HEK293 (cell line): ENCODE measurements around the gene MAML1.

Experiments
- CTCF ChIA-PET: fragments of 350-600 bp; formaldehyde crosslinking; extraction: SDS; loops from one replicate; lab custom pipeline; 2021; ENCODE audit warnings: antibody characterized with exemption; lab: Yijun Ruan, JAX
- POLR2A ChIA-PET: fragments of 300-600 bp; formaldehyde crosslinking; extraction: SDS; loops from one replicate; lab custom pipeline; 2020; ENCODE audit warnings: antibody characterized with exemption, inconsistent platforms; lab: Yijun Ruan, JAX
- H3K27ac ChIP-seq: fragments of 200-500 bp; sonication (Bioruptor generic); 2 replicates; pipeline ENCODE4 v1.5.1; 2014; ENCODE audit warnings: low read depth, low read length, control low read depth, inconsistent platforms; ENCODE audit errors: extremely low read depth
- H3K36me3 ChIP-seq, 2 experiments: fragments of 200-500 bp in 1 of 2; sonication (Bioruptor generic) in 1 of 2; 1 replicate in 1 of 2; 2 replicates in 1 of 2; pipeline ENCODE4 v1.5.1; 2014 to 2017; ENCODE audit warnings: inconsistent platforms in 2 of 2, low read length in 2 of 2; ENCODE audit not compliant: control insufficient read depth in 2 of 2, insufficient read depth in 1 of 2
- H3K4me1 ChIP-seq: fragments of 200-500 bp; sonication (Bioruptor generic); 2 replicates; pipeline ENCODE4 v1.5.1; 2014; ENCODE audit warnings: mild to moderate bottlenecking, low read length, inconsistent platforms; ENCODE audit not compliant: control insufficient read depth, insufficient read depth
- H3K4me3 ChIP-seq: 2 replicates; pipeline ENCODE4 v1.5.1; 2011; ENCODE audit warnings: low read depth, mild to moderate bottlenecking, control low read depth, low read length, moderate library complexity
- H3K9me3 ChIP-seq: fragments of 200-500 bp; sonication (Bioruptor generic); 2 replicates; pipeline ENCODE4 v1.5.1; 2014; ENCODE audit warnings: low read depth, low read length, inconsistent platforms; ENCODE audit not compliant: control insufficient read depth, insufficient read depth
- PRDM10 ChIP-seq: fragments of 450-650 bp; formaldehyde crosslinking; IDR thresholded peaks from 2 replicates; pipeline ENCODE4 v1.5.1; 2016; ENCODE audit warnings: missing biosample characterization, missing genetic modification characterization
- REST ChIP-seq: fragments of 450-650 bp; formaldehyde crosslinking; IDR thresholded peaks from 2 replicates; pipeline ENCODE4 v1.5.1; 2016; ENCODE audit warnings: missing biosample characterization, missing genetic modification characterization
- ZBTB48 ChIP-seq: fragments of 450-650 bp; formaldehyde crosslinking; IDR thresholded peaks from 2 replicates; pipeline ENCODE4 v1.5.1; 2016; ENCODE audit warnings: missing biosample characterization, missing genetic modification characterization
- ZBTB8A ChIP-seq: fragments of 450-650 bp; formaldehyde crosslinking; IDR thresholded peaks from 2 replicates; pipeline ENCODE4 v1.5.1; 2016; ENCODE audit warnings: missing biosample characterization, missing genetic modification characterization
- ZNF121 ChIP-seq: fragments of 450-650 bp; formaldehyde crosslinking; IDR thresholded peaks from 2 replicates; pipeline ENCODE4 v1.5.1; 2016; ENCODE audit warnings: missing biosample characterization, missing genetic modification characterization
- ZNF169 ChIP-seq: fragments of 450-650 bp; formaldehyde crosslinking; IDR thresholded peaks from 2 replicates; pipeline ENCODE4 v1.5.1; 2016; ENCODE audit warnings: missing biosample characterization, missing genetic modification characterization
- ZNF202 ChIP-seq: fragments of 450-650 bp; formaldehyde crosslinking; IDR thresholded peaks from 2 replicates; pipeline ENCODE4 v1.5.1; 2016; ENCODE audit warnings: missing biosample characterization, missing genetic modification characterization, borderline replicate concordance
- ZNF214 ChIP-seq: fragments of 450-650 bp; formaldehyde crosslinking; IDR thresholded peaks from 2 replicates; pipeline ENCODE4 v1.5.1; 2017; ENCODE audit warnings: missing biosample characterization, mild to moderate bottlenecking, missing genetic modification characterization, borderline replicate concordance
- ZNF292 ChIP-seq: fragments of 450-650 bp; formaldehyde crosslinking; IDR thresholded peaks from 2 replicates; pipeline ENCODE4 v1.5.1; 2016; ENCODE audit warnings: low read depth, missing biosample characterization, missing genetic modification characterization, borderline replicate concordance
- ZNF341 ChIP-seq: fragments of 450-650 bp; formaldehyde crosslinking; IDR thresholded peaks from 2 replicates; pipeline ENCODE4; 2016; ENCODE audit warnings: low read depth, missing biosample characterization, missing genetic modification characterization
- ZNF354C ChIP-seq: fragments of 450-650 bp; formaldehyde crosslinking; IDR thresholded peaks from 2 replicates; pipeline ENCODE4 v1.5.1; 2016; ENCODE audit warnings: missing biosample characterization, missing genetic modification characterization, low read depth, borderline replicate concordance
- ZNF423 ChIP-seq: fragments of 450-650 bp; formaldehyde crosslinking; IDR thresholded peaks from 2 replicates; pipeline ENCODE4 v1.5.1; 2016; ENCODE audit warnings: missing biosample characterization, missing genetic modification characterization
- ZNF473 ChIP-seq: fragments of 450-650 bp; formaldehyde crosslinking; IDR thresholded peaks from 2 replicates; pipeline ENCODE4 v1.5.1; 2017; ENCODE audit warnings: missing biosample characterization, missing genetic modification characterization
- ZNF48 ChIP-seq: fragments of 450-650 bp; formaldehyde crosslinking; IDR thresholded peaks from 2 replicates; pipeline ENCODE4 v1.5.1; 2016; ENCODE audit warnings: missing biosample characterization, missing genetic modification characterization
- ZNF514 ChIP-seq: fragments of 450-650 bp; formaldehyde crosslinking; IDR thresholded peaks from 2 replicates; pipeline ENCODE4 v1.5.1; 2016; ENCODE audit warnings: missing biosample characterization, missing genetic modification characterization
- ZNF624 ChIP-seq: fragments of 450-650 bp; formaldehyde crosslinking; IDR thresholded peaks from 2 replicates; pipeline ENCODE4 v1.5.1; 2017; ENCODE audit warnings: missing biosample characterization, missing genetic modification characterization
- ZNF76 ChIP-seq: fragments of 450-650 bp; formaldehyde crosslinking; IDR thresholded peaks from 2 replicates; pipeline ENCODE4; 2016; ENCODE audit warnings: low read depth, missing biosample characterization, missing genetic modification characterization, borderline replicate concordance
- ZSCAN18 ChIP-seq: fragments of 450-650 bp; formaldehyde crosslinking; IDR thresholded peaks from 2 replicates; pipeline ENCODE4 v1.5.1; 2016; ENCODE audit warnings: missing biosample characterization, missing genetic modification characterization
- ZXDB ChIP-seq: fragments of 450-650 bp; formaldehyde crosslinking; IDR thresholded peaks from 2 replicates; pipeline ENCODE4 v1.5.1; 2016; ENCODE audit warnings: missing biosample characterization, missing genetic modification characterization
- TF ChIP-seq, protein P1 (sequence below): fragments of 450-650 bp; formaldehyde crosslinking; IDR thresholded peaks from 2 replicates; pipeline ENCODE4 v1.5.1; 2016; ENCODE audit warnings: missing biosample characterization, missing genetic modification characterization, borderline replicate concordance
- TF ChIP-seq, protein P2 (sequence below): fragments of 450-650 bp; formaldehyde crosslinking; IDR thresholded peaks from 2 replicates; pipeline ENCODE4 v1.5.1; 2017; ENCODE audit warnings: missing biosample characterization, missing genetic modification characterization
- TF ChIP-seq, protein P3 (sequence below): IDR thresholded peaks from 2 replicates; pipeline ENCODE4 v1.6.1; 2011; ENCODE audit warnings: mild to moderate bottlenecking, low read depth, low read length, borderline replicate concordance

Gene MAML1

GRCh38 chr5:179802950-179803562 lies 70.4 kb downstream of the MAML1 start:
- H3K36me3 ChIP-seq: peaks cover 0 to 49% of the 10 kb centered on the region in 2 experiments; a peak in 1 of 3 replicates
- H3K27ac ChIP-seq: peak overlapping the region; percentile 5; the same call in 1 of the 2 replicates
- ChIA-PET CTCF (no interaction called here), POLR2A (interaction anchor here (1.0 kb wide), 1 partner anchor 17 kb away, joined by 3 read pairs; the partner anchor contains the start of gene SQSTM1)
- peaks cover 22% of the 10 kb centered on the region for H3K4me1 ChIP-seq
- H3K9me3 ChIP-seq: no peaks in the 10 kb centered on the region
- H3K4me3 ChIP-seq: no peak overlapping the region
- TF ChIP-seq ZNF423 (tag by site-specific recombination): peak; percentile 11; the same call in 1 of the 2 replicates
- no peak for TF ChIP-seq ZNF169 (tag by site-specific recombination)
- no peak for TF ChIP-seq ZNF214 (tag by site-specific recombination)
- peak; percentile 46; the same call in 1 of the 2 replicates for TF ChIP-seq ZXDB (tag by site-specific recombination)
- no peak for TF ChIP-seq ZNF121 (tag by site-specific recombination)
- no peak for TF ChIP-seq ZNF514 (tag by site-specific recombination)
- TF ChIP-seq ZNF292: no peak
- TF ChIP-seq ZNF341 (tag by site-specific recombination): peak; percentile 64; the same call in 1 of the 2 replicates
- TF ChIP-seq ZNF76 (tag by site-specific recombination): no peak
- no peak for TF ChIP-seq ZNF48 (tag by site-specific recombination)
- no peak for TF ChIP-seq ZNF354C
- TF ChIP-seq ZNF624 (tag by site-specific recombination): no peak
- TF ChIP-seq ZBTB8A (tag by site-specific recombination): peak; percentile 64; the same call in 1 of the 2 replicates
- TF ChIP-seq REST: no peak
- TF ChIP-seq, protein P1, sequence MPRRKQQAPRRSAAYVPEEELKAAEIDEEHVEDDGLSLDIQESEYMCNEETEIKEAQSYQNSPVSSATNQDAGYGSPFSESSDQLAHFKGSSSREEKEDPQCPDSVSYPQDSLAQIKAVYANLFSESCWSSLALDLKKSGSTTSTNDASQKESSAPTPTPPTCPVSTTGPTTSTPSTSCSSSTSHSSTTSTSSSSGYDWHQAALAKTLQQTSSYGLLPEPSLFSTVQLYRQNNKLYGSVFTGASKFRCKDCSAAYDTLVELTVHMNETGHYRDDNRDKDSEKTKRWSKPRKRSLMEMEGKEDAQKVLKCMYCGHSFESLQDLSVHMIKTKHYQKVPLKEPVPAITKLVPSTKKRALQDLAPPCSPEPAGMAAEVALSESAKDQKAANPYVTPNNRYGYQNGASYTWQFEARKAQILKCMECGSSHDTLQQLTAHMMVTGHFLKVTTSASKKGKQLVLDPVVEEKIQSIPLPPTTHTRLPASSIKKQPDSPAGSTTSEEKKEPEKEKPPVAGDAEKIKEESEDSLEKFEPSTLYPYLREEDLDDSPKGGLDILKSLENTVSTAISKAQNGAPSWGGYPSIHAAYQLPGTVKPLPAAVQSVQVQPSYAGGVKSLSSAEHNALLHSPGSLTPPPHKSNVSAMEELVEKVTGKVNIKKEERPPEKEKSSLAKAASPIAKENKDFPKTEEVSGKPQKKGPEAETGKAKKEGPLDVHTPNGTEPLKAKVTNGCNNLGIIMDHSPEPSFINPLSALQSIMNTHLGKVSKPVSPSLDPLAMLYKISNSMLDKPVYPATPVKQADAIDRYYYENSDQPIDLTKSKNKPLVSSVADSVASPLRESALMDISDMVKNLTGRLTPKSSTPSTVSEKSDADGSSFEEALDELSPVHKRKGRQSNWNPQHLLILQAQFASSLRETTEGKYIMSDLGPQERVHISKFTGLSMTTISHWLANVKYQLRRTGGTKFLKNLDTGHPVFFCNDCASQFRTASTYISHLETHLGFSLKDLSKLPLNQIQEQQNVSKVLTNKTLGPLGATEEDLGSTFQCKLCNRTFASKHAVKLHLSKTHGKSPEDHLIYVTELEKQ (tag by site-specific recombination): no peak
- no peak for TF ChIP-seq ZSCAN18 (tag by site-specific recombination)
- TF ChIP-seq ZNF473: no peak
- peak; percentile 70 for TF ChIP-seq ZBTB48 (tag by site-specific recombination)
- TF ChIP-seq, protein P2, sequence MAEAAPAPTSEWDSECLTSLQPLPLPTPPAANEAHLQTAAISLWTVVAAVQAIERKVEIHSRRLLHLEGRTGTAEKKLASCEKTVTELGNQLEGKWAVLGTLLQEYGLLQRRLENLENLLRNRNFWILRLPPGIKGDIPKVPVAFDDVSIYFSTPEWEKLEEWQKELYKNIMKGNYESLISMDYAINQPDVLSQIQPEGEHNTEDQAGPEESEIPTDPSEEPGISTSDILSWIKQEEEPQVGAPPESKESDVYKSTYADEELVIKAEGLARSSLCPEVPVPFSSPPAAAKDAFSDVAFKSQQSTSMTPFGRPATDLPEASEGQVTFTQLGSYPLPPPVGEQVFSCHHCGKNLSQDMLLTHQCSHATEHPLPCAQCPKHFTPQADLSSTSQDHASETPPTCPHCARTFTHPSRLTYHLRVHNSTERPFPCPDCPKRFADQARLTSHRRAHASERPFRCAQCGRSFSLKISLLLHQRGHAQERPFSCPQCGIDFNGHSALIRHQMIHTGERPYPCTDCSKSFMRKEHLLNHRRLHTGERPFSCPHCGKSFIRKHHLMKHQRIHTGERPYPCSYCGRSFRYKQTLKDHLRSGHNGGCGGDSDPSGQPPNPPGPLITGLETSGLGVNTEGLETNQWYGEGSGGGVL: no peak
- TF ChIP-seq PRDM10 (tag by site-specific recombination): peak; percentile 88
- no peak for TF ChIP-seq ZNF202
- TF ChIP-seq, protein P3, sequence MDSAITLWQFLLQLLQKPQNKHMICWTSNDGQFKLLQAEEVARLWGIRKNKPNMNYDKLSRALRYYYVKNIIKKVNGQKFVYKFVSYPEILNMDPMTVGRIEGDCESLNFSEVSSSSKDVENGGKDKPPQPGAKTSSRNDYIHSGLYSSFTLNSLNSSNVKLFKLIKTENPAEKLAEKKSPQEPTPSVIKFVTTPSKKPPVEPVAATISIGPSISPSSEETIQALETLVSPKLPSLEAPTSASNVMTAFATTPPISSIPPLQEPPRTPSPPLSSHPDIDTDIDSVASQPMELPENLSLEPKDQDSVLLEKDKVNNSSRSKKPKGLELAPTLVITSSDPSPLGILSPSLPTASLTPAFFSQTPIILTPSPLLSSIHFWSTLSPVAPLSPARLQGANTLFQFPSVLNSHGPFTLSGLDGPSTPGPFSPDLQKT: no peak
